GM12878 (cell line): ENCODE data around the gene PPP1R3F. TPM values are rescaled to one million over a fixed set of nuclear protein-coding genes. Genes with fewer than 3 reads are reported as not detected.

Experiments used
- ATAC-seq: fragments of 200-7000 bp; cut with Tn5 transposase; 3 replicates; pipeline ENCODE4 v1.9.1; 2020; ENCODE audit warnings: mild to moderate bottlenecking, moderate library complexity
- BruUV-seq: library from RNA; stranded (reverse); fragments of 400-500 nt; replicated peaks from 2 replicates; lab custom pipeline; 2021; lab: Mats Ljungman, UMichigan
- CTCF ChIA-PET: fragments of 300-600 bp; sonication (Branson Sonifier 250); formaldehyde crosslinking; extraction: SDS; loops from one replicate; lab custom pipeline; 2021; ENCODE audit warnings: inconsistent platforms; lab: Yijun Ruan, JAX
- POLR2A ChIA-PET: fragments of 350-600 bp; formaldehyde crosslinking; extraction: SDS; loops from one replicate; lab custom pipeline; 2021; ENCODE audit warnings: inconsistent platforms; lab: Charles Lee
- RAD21 ChIA-PET: fragments of 300-600 bp; sonication (Branson Sonifier 250); formaldehyde crosslinking; loops from one replicate; lab custom pipeline; 2023; ENCODE audit warnings: antibody characterized with exemption; ENCODE audit not compliant: unreplicated experiment; lab: Charles Lee
- SMC1A ChIA-PET: fragments of 300-600 bp; sonication (Branson Sonifier 250); formaldehyde crosslinking; loops from one replicate; lab custom pipeline; 2023; ENCODE audit not compliant: unreplicated experiment, uncharacterized antibody; lab: Charles Lee
- DNase-seq: peaks from one replicate; pipeline ENCODE4 v3.0.0-alpha.2; 2011; ENCODE audit warnings: low read depth, low spot score
- FAIRE-seq: peaks from 3 replicates; lab custom pipeline; 2011; peaks lifted over from hg19 to GRCh38; lab: Jason Lieb, UNC
- H2AFZ ChIP-seq: 2 replicates; pipeline ENCODE4 v1.6.0; 2011; ENCODE audit warnings: low read depth, low read length, control low read depth; ENCODE audit not compliant: control insufficient read depth
- H3K27ac ChIP-seq: 2 replicates; pipeline ENCODE4 v1.5.1; 2011; ENCODE audit warnings: control low read depth; ENCODE audit not compliant: control insufficient read depth, insufficient read depth
- H3K27me3 ChIP-seq, 2 experiments: replicated peaks in 1 of 2; 2 replicates each; pipeline versions ENCODE4 v1.6.0 to v1.6.1; 2011; ENCODE audit warnings: low read length in 1 of 2; ENCODE audit not compliant: control insufficient read depth in 2 of 2, insufficient read depth in 2 of 2
- H3K36me3 ChIP-seq, 2 experiments: 2 replicates each; pipeline ENCODE4 v1.5.1; 2011; ENCODE audit warnings: low read length in 1 of 2; ENCODE audit not compliant: control insufficient read depth in 2 of 2, insufficient read depth in 2 of 2
- H3K4me1 ChIP-seq: 2 replicates; pipeline ENCODE4 v1.6.1; 2011; ENCODE audit warnings: mild to moderate bottlenecking, low read length, moderate library complexity, mixed read lengths; ENCODE audit not compliant: control insufficient read depth, insufficient read depth
- H3K4me2 ChIP-seq: 2 replicates; pipeline ENCODE4 v1.6.0; 2011; ENCODE audit warnings: control low read depth; ENCODE audit not compliant: control insufficient read depth, insufficient read depth
- H3K4me3 ChIP-seq: fragments of 200-600 bp; sonication (generic); 2 replicates; pipeline ENCODE4 v1.5.1; 2016
- H3K79me2 ChIP-seq: 2 replicates; pipeline ENCODE4 v1.6.0; 2011; ENCODE audit warnings: low read length; ENCODE audit not compliant: control insufficient read depth, insufficient read depth
- H3K9ac ChIP-seq: 2 replicates; pipeline ENCODE4 v1.8.0; 2011; ENCODE audit warnings: low read length, control low read depth, mixed read lengths; ENCODE audit not compliant: control insufficient read depth, insufficient read depth
- H3K9me3 ChIP-seq: replicated peaks from 3 replicates; pipeline ENCODE4 v1.5.1; 2011; ENCODE audit warnings: mild to moderate bottlenecking, low read length; ENCODE audit not compliant: control insufficient read depth, insufficient read depth
- H4K20me1 ChIP-seq: 2 replicates; pipeline ENCODE4 v1.6.0; 2011; ENCODE audit not compliant: control insufficient read depth, insufficient read depth
- ESRRA ChIP-seq: IDR thresholded peaks from 2 replicates; pipeline ENCODE4 v1.6.1; 2012; ENCODE audit warnings: mild to moderate bottlenecking, low read length, improper control_type of control experiment
- MEF2B ChIP-seq: fragments of 450-650 bp; IDR thresholded peaks from 2 replicates; pipeline ENCODE4 v1.6.1; 2018; ENCODE audit warnings: mild to moderate bottlenecking, moderate library complexity; ENCODE audit not compliant: partially characterized antibody, poor library complexity, severe bottlenecking
- PAX8 ChIP-seq: fragments of 450-650 bp; IDR thresholded peaks from 2 replicates; pipeline ENCODE4 v1.6.1; 2017; ENCODE audit warnings: mild to moderate bottlenecking, moderate library complexity
- TBL1XR1 ChIP-seq: IDR thresholded peaks from 2 replicates; pipeline ENCODE4 v1.6.1; 2012; ENCODE audit warnings: low read depth, low read length, improper control_type of control experiment
- ZNF207 ChIP-seq: fragments of 450-650 bp; IDR thresholded peaks from 2 replicates; pipeline ENCODE4 v1.6.1; 2014; ENCODE audit warnings: antibody characterized with exemption, mild to moderate bottlenecking, borderline replicate concordance
- WGBS: methylation state at CpG from one replicate; pipeline ENCODE4 v1.1.6; 2016; ENCODE audit warnings: low lambda C conversion rate; ENCODE audit not compliant: insufficient replicate concordance, insufficient coverage; ENCODE audit errors: missing lambda C conversion rate; 5-methylcytosine and 5-hydroxymethylcytosine counted together
- in situ Hi-C: fragments of 300-500 bp; cut with MboI; formaldehyde crosslinking; loops from 9 replicates; pipeline ENCODE4 v1.14.3; 2018; ENCODE audit warnings: mixed read lengths
- intact Hi-C: fragments of 100-400 bp; cut with micrococcal nuclease; formaldehyde crosslinking; loops from one replicate; pipeline ENCODE4 v1.14.2; 2022; ENCODE audit not compliant: unreplicated experiment
- polyA plus RNA-seq, 11 experiments: library from polyadenylated mRNA; depleted of rRNA in 4 of 11; unstranded in 6 of 11; stranded (reverse) in 5 of 11; fragments of >200 nt; fragmentation: Nextera tagmentation in 4 of 11; fragmentation: Illumina TruSeq in 1 of 11; extraction: Ambion mirVana in 4 of 11; extraction: Trizol in 1 of 11; gene quantifications; 1 replicate in 1 of 11; 2 replicates in 10 of 11; pipeline versions ENCODE4 v1.2.1 to v1.2.3, GENCODE V29; 2011 to 2016; ENCODE audit warnings: inconsistent platforms in 2 of 11, missing spikeins in 2 of 11, low read depth in 1 of 11
- total RNA-seq, 4 experiments: library from RNA; depleted of rRNA in 3 of 4; stranded (reverse); fragments of >200 nt in 3 of 4; fragmentation: Illumina TruSeq in 1 of 4; extraction: Trizol in 1 of 4; gene quantifications; 2 replicates each; pipeline versions ENCODE4 v1.2.1 to v1.2.3, GENCODE V29; 2013 to 2021
- TF ChIP-seq, protein P1 (sequence below): fragments of 150-350 bp; IDR thresholded peaks from 2 replicates; pipeline ENCODE4 v1.6.1; 2016; ENCODE audit warnings: low read depth, low read length
- TF ChIP-seq, protein P2 (sequence below): fragments of 450-650 bp; IDR thresholded peaks from 2 replicates; pipeline ENCODE4 v1.6.1; 2017; ENCODE audit warnings: borderline replicate concordance

The PPP1R3F gene
- total and polyA plus RNA-seq, 10 of the 15 experiments (the other 5 are each of a cell fraction or from before 2014, with no cell fraction given) = 0.18 to 4.4 (median 1.00) TPM

DNA sequence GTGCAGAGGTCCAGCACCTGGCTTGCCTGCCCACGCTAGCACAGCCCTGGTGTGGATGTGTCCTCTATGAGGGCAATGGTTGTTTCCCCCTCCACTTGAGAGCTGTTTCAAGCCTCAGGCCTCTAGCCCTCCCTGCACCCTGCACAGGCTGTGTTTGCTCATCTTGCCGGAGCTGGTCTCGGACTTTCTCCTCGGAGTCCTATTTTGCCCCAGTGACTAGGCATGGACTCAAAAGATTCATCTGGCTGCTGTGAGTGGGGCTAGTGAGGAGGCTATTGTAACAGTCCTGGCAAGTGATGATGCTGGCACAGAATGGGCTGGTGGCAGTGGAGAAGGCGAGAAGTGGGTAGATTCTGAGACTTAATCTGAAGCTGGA, 10.9 kb upstream of the PPP1R3F start:
- no peak overlapping the region for H3K27ac ChIP-seq

More for the DNA sequence above, 10.9 kb upstream of the PPP1R3F start:
- SMC1A ChIA-PET = interaction anchor here (1.6 kb wide), 1 partner anchor 66 kb away, joined by 4 read pairs; no protein-coding TSS in a partner anchor
- no peak overlapping the region for H3K4me2 ChIP-seq
- DNase-seq = no peak
- no peak for FAIRE-seq
- no TSS peak for BruUV-seq
- RAD21 ChIA-PET = no interaction called here
- no peaks in the 10 kb centered on the region for H4K20me1 ChIP-seq
- no peaks in the 10 kb centered on the region for H3K27me3 ChIP-seq
- 48% methylated on average over 5 of the region's 5 CpGs for WGBS
- no peaks in the 10 kb centered on the region for H3K4me1 ChIP-seq
- H3K9me3 ChIP-seq = no peaks in the 10 kb centered on the region
- POLR2A ChIA-PET = no interaction called here
- H3K36me3 ChIP-seq = no peaks in the 10 kb centered on the region
- no peak overlapping the region for H3K4me3 ChIP-seq
- CTCF ChIA-PET = no interaction called here
- intact Hi-C loops = no loop called here
- no peak overlapping the region for H3K9ac ChIP-seq
- no peak for TF ChIP-seq TBL1XR1
- TF ChIP-seq ESRRA = no peak
- TF ChIP-seq, protein P1, sequence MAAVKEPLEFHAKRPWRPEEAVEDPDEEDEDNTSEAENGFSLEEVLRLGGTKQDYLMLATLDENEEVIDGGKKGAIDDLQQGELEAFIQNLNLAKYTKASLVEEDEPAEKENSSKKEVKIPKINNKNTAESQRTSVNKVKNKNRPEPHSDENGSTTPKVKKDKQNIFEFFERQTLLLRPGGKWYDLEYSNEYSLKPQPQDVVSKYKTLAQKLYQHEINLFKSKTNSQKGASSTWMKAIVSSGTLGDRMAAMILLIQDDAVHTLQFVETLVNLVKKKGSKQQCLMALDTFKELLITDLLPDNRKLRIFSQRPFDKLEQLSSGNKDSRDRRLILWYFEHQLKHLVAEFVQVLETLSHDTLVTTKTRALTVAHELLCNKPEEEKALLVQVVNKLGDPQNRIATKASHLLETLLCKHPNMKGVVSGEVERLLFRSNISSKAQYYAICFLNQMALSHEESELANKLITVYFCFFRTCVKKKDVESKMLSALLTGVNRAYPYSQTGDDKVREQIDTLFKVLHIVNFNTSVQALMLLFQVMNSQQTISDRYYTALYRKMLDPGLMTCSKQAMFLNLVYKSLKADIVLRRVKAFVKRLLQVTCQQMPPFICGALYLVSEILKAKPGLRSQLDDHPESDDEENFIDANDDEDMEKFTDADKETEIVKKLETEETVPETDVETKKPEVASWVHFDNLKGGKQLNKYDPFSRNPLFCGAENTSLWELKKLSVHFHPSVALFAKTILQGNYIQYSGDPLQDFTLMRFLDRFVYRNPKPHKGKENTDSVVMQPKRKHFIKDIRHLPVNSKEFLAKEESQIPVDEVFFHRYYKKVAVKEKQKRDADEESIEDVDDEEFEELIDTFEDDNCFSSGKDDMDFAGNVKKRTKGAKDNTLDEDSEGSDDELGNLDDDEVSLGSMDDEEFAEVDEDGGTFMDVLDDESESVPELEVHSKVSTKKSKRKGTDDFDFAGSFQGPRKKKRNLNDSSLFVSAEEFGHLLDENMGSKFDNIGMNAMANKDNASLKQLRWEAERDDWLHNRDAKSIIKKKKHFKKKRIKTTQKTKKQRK = no peak
- TF ChIP-seq ZNF207 = no peak
- TF ChIP-seq, protein P2, sequence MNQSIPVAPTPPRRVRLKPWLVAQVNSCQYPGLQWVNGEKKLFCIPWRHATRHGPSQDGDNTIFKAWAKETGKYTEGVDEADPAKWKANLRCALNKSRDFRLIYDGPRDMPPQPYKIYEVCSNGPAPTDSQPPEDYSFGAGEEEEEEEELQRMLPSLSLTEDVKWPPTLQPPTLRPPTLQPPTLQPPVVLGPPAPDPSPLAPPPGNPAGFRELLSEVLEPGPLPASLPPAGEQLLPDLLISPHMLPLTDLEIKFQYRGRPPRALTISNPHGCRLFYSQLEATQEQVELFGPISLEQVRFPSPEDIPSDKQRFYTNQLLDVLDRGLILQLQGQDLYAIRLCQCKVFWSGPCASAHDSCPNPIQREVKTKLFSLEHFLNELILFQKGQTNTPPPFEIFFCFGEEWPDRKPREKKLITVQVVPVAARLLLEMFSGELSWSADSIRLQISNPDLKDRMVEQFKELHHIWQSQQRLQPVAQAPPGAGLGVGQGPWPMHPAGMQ = no peak
- no peak for TF ChIP-seq MEF2B
- no peak for TF ChIP-seq PAX8
- H2AFZ ChIP-seq = no peak overlapping the region
- no peak for ATAC-seq
- in situ Hi-C loops = no loop called here
- no peaks in the 10 kb centered on the region for H3K79me2 ChIP-seq
